K562 (cell line): ENCODE measurements around the gene NPC1L1. TPM values are rescaled to one million over a fixed set of nuclear protein-coding genes. Genes with fewer than 3 reads are reported as not detected.

Experiments used
- ATAC-seq: fragments of 200-7000 bp; cut with Tn5 transposase; 3 replicates; pipeline ENCODE4 v1.9.1; 2020; ENCODE audit warnings: moderate library complexity
- BruUV-seq: library from RNA; stranded (reverse); fragments of 400-500 nt; replicated peaks from 2 replicates; lab custom pipeline; 2021; lab: Mats Ljungman, UMichigan
- CTCF ChIA-PET: fragments of 300-600 bp; formaldehyde crosslinking; extraction: SDS; loops from one replicate; lab custom pipeline; 2021; ENCODE audit warnings: low intra/inter-chr PET ratio; lab: Yijun Ruan, JAX
- POLR2A ChIA-PET: fragments of 300-600, 350-650 bp; sonication (Branson Sonifier 250); formaldehyde crosslinking; extraction: SDS; loops from one replicate; lab custom pipeline; 2021; ENCODE audit warnings: antibody characterized with exemption, inconsistent platforms; lab: Yijun Ruan, JAX
- DNase-seq, 4 experiments: peaks; one replicate each; pipeline versions ENCODE4 v3.0.0 to v3.0.0-alpha.2; 2011 to 2018; ENCODE audit warnings: low spot score in 3 of 4, mixed read lengths in 3 of 4; ENCODE audit errors: extremely low read depth in 1 of 4
- FAIRE-seq: peaks from 2 replicates; lab custom pipeline; 2011; peaks lifted over from hg19 to GRCh38; lab: Jason Lieb, UNC
- H2AFZ ChIP-seq: 2 replicates; pipeline ENCODE4 v1.6.0; 2011; ENCODE audit warnings: low read depth, low read length, control low read depth, inconsistent platforms
- H3K27ac ChIP-seq: fragments of 200-600 bp; 3 replicates; pipeline ENCODE4 v1.8.0; 2011; ENCODE audit warnings: low read depth, mild to moderate bottlenecking, control low read depth, inconsistent platforms, low read length, moderate library complexity, mixed read lengths; ENCODE audit errors: extremely low read depth
- H3K27me3 ChIP-seq, 2 experiments: fragments of 300-600 bp in 1 of 2; 2 replicates in 1 of 2; 3 replicates in 1 of 2; pipeline versions ENCODE4 v1.6.0 to v1.8.0; 2011; ENCODE audit warnings: inconsistent platforms in 2 of 2, low read length in 2 of 2, mild to moderate bottlenecking in 1 of 2, mixed read lengths in 1 of 2, moderate library complexity in 1 of 2; ENCODE audit not compliant: control insufficient read depth in 2 of 2, insufficient read depth in 2 of 2
- H3K36me3 ChIP-seq: fragments of 300-600 bp; 3 replicates; pipeline ENCODE4 v1.8.0; 2011; ENCODE audit warnings: mild to moderate bottlenecking, low read length, inconsistent platforms; ENCODE audit not compliant: control insufficient read depth, insufficient read depth
- H3K4me1 ChIP-seq, 2 experiments: fragments of 200-600 bp in 1 of 2; replicated peaks in 1 of 2; 2 replicates in 1 of 2; 3 replicates in 1 of 2; pipeline versions ENCODE4 v1.5.1 to v1.8.0; 2011; ENCODE audit warnings: inconsistent platforms in 2 of 2, low read length in 2 of 2, mild to moderate bottlenecking in 1 of 2, mixed read lengths in 1 of 2, moderate library complexity in 1 of 2; ENCODE audit not compliant: control insufficient read depth in 2 of 2, insufficient read depth in 2 of 2
- H3K4me2 ChIP-seq: 2 replicates; pipeline ENCODE4 v1.6.1; 2011; ENCODE audit warnings: low read length, control low read depth, inconsistent platforms, mixed read lengths; ENCODE audit not compliant: insufficient read depth
- H3K4me3 ChIP-seq: fragments of 200-600 bp; sonication (generic), shearing (Covaris generic); 2 replicates; pipeline ENCODE4 v1.5.1; 2016; ENCODE audit warnings: control low read depth, inconsistent platforms
- H3K79me2 ChIP-seq: fragments of 200-600 bp; 3 replicates; pipeline ENCODE4 v1.8.0; 2011; ENCODE audit warnings: low read length, inconsistent platforms; ENCODE audit not compliant: control insufficient read depth, insufficient read depth
- H3K9ac ChIP-seq, 2 experiments: 2 replicates each; pipeline versions ENCODE4 v1.6.0 to v1.6.1; 2011; ENCODE audit warnings: low read depth in 2 of 2, low read length in 2 of 2, control low read depth in 1 of 2, inconsistent platforms in 1 of 2, mild to moderate bottlenecking in 1 of 2, mixed read lengths in 1 of 2; ENCODE audit not compliant: insufficient read depth in 1 of 2
- H3K9me1 ChIP-seq: one replicate; pipeline ENCODE4 v1.6.0; 2011; ENCODE audit warnings: inconsistent platforms, mild to moderate bottlenecking, low read length, moderate library complexity; ENCODE audit not compliant: control insufficient read depth, insufficient read depth
- H3K9me3 ChIP-seq: replicated peaks from 2 replicates; pipeline ENCODE4 v1.5.1; 2011; ENCODE audit warnings: low read depth, low read length, inconsistent platforms; ENCODE audit not compliant: control insufficient read depth, insufficient read depth
- H4K20me1 ChIP-seq: replicated peaks from 2 replicates; pipeline ENCODE4 v1.6.1; 2011; ENCODE audit warnings: low read length, inconsistent platforms, mixed read lengths; ENCODE audit not compliant: control insufficient read depth, insufficient read depth
- NCOA6 ChIP-seq: fragments of 450-650 bp; IDR thresholded peaks from 2 replicates; pipeline ENCODE4 v1.6.1; 2017; ENCODE audit warnings: mild to moderate bottlenecking
- RB1 ChIP-seq: fragments of 450-650 bp; IDR thresholded peaks from 2 replicates; pipeline ENCODE4 v1.6.1; 2017; ENCODE audit warnings: low read depth, mild to moderate bottlenecking
- RNF2 ChIP-seq: sonication (generic); IDR thresholded peaks from 2 replicates; pipeline ENCODE4 v1.6.1; 2016
- ZNF311 ChIP-seq: fragments of 250-450 bp; sonication (Bioruptor Pico); IDR thresholded peaks from 2 replicates; pipeline ENCODE4 v1.4.0; 2020; ENCODE audit warnings: mild to moderate bottlenecking, moderate library complexity
- WGBS: fragments of 100-300 bp; shearing (Covaris generic); methylation state at CpG from one replicate; pipeline ENCODE4 v1.1.6; 2016; ENCODE audit warnings: low coverage, mixed read lengths; ENCODE audit not compliant: insufficient coverage; ENCODE audit errors: missing lambda C conversion rate; 5-methylcytosine and 5-hydroxymethylcytosine counted together
- in situ Hi-C: fragments of 300-500 bp; cut with MboI; formaldehyde crosslinking; loops from 4 replicates; pipeline ENCODE4 v1.15.0; 2018; ENCODE audit warnings: inconsistent platforms, mixed read lengths
- intact Hi-C: fragments of 100-400 bp; cut with micrococcal nuclease; formaldehyde crosslinking; loops from 2 replicates; pipeline ENCODE4 v1.14.2; 2022
- polyA plus RNA-seq, 8 experiments: library from polyadenylated mRNA; depleted of rRNA in 4 of 8; stranded (reverse) in 5 of 8; unstranded in 3 of 8; fragments of >200 nt; fragmentation: Nextera tagmentation in 2 of 8; fragmentation: Illumina TruSeq in 1 of 8; extraction: Ambion mirVana in 2 of 8; extraction: Trizol in 1 of 8; gene quantifications; 2 replicates each; pipeline versions ENCODE4 v1.2.1 to v1.2.3, GENCODE V29; 2011 to 2014; ENCODE audit warnings: inconsistent platforms in 1 of 8, missing spikeins in 1 of 8
- total RNA-seq, 7 experiments: library from RNA; depleted of rRNA in 6 of 7; stranded (reverse); fragments of >200 nt in 6 of 7; fragmentation: Illumina TruSeq in 2 of 7; extraction: Trizol in 2 of 7; gene quantifications; 2 replicates each; pipeline versions ENCODE4 v1.2.1 to v1.2.3, GENCODE V29; 2011 to 2021; ENCODE audit warnings: low replicate concordance in 1 of 7
- TF ChIP-seq, protein P1 (sequence below): sonication (generic); formaldehyde crosslinking; IDR thresholded peaks from 2 replicates; pipeline ENCODE4 v1.8.0; 2022; ENCODE audit warnings: mild to moderate bottlenecking, missing genetic modification reagents, borderline replicate concordance
- TF ChIP-seq, protein P2 (sequence below), 2 experiments: IDR thresholded peaks; 2 replicates each; pipeline ENCODE4 v1.6.1; 2012; ENCODE audit warnings: improper control_type of control experiment in 2 of 2, low read depth in 2 of 2, low read length in 2 of 2, borderline replicate concordance in 1 of 2
- TF ChIP-seq, protein P3 (sequence below): IDR thresholded peaks from 2 replicates; pipeline ENCODE4 v1.6.1; 2016; ENCODE audit warnings: missing genetic modification characterization, missing compliant biosample characterization
- TF ChIP-seq, protein P4 (sequence below): fragments of 250-450 bp; sonication (Bioruptor Pico); IDR thresholded peaks from 2 replicates; pipeline ENCODE4 v1.4.0; 2020

The NPC1L1 gene
- total and polyA plus RNA-seq, 9 of the 15 experiments (the other 6 are each of a cell fraction or from before 2014, with no cell fraction given): 0.01 to 0.18 (median 0.07) TPM; not detected in 4

DNA sequence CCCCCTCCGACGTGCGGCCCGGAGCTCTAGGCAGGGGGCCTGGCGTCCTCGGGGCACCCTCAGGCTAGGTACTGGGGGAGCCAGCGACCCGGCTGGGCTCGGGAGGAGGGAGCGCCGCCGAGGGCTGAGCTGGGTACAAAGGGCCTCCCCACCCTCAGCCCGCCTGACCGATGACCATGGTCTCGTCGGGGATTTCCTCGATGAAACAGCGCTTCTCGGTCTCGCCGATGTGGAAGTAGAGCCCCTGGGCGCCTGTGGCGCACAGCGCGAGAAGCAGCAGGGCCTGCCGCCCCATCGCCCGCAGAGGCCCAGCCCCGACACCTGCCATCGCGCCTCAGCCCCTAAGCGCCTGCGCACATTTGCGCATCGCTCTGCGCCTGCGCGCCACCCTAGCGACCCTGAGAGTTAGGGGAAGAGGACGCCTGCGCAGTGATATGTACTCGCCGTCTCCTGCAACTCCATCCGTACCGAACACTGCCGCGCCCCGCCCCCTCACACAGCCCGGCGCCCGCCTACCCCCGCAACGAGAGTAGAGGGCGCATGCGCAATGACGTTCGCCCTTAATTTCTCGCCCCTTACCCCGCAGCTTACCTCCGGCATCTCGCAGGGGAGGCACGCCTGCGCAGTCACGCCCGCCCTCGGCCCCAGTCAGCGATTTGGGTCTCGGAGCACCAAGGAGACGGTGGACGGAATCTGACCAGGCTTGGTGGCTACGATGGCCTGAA, 40.9 kb upstream of the NPC1L1 start, which contains the start of gene TMED4 (continued):
- TF ChIP-seq NCOA6: no peak
- TF ChIP-seq RB1: no peak; the same call in 1 of the 2 replicates
- no peak for TF ChIP-seq RNF2

GRCh38 chr7:44580945-44581878, 40.1 kb upstream of the NPC1L1 start:
- no peaks in the 10 kb centered on the region for H4K20me1 ChIP-seq
- peaks cover 9 to 25% of the 10 kb centered on the region in 2 experiments; a peak in 4 of 5 replicates for H3K4me1 ChIP-seq
- peak overlapping the region; percentile 96 for H2AFZ ChIP-seq
- in situ Hi-C loops (no loop called here), intact Hi-C loops (loop anchor here (5.0 kb wide), 1 partner anchor 216 kb away; the partner anchor contains the start of gene PPIA)
- TSS peak; percentile 38 for BruUV-seq
- peak overlapping the region; percentile 73 for H3K27ac ChIP-seq
- peak overlapping the region; percentile 81 for H3K4me3 ChIP-seq
- ATAC-seq: peak; percentile 65
- peak overlapping the region; percentile 97 for H3K4me2 ChIP-seq
- no peaks in the 10 kb centered on the region for H3K27me3 ChIP-seq
- no peaks in the 10 kb centered on the region for H3K9me3 ChIP-seq
- 2% methylated on average over 30 of the region's 30 CpGs for WGBS
- peaks cover 35% of the 10 kb centered on the region; the same call in 2 of the 3 replicates for H3K36me3 ChIP-seq
- ChIA-PET POLR2A (interaction anchor here (0.6 to 2.4 kb wide), 16 partner anchors 7 to 717 kb away, joined by 3 to 14 read pairs (median 4); partner anchors contain the start of genes DDX56, NUDCD3, OGDH and PURB), CTCF (no interaction called here)
- no peaks in the 10 kb centered on the region for H3K9me1 ChIP-seq
- no peak for FAIRE-seq
- peak overlapping the region; percentile 74 to 92 for H3K9ac ChIP-seq
- peak in 2 of 4 experiments; percentile 16 to 56 for DNase-seq
- H3K79me2 ChIP-seq: peaks cover 25% of the 10 kb centered on the region
- TF ChIP-seq, protein P1, sequence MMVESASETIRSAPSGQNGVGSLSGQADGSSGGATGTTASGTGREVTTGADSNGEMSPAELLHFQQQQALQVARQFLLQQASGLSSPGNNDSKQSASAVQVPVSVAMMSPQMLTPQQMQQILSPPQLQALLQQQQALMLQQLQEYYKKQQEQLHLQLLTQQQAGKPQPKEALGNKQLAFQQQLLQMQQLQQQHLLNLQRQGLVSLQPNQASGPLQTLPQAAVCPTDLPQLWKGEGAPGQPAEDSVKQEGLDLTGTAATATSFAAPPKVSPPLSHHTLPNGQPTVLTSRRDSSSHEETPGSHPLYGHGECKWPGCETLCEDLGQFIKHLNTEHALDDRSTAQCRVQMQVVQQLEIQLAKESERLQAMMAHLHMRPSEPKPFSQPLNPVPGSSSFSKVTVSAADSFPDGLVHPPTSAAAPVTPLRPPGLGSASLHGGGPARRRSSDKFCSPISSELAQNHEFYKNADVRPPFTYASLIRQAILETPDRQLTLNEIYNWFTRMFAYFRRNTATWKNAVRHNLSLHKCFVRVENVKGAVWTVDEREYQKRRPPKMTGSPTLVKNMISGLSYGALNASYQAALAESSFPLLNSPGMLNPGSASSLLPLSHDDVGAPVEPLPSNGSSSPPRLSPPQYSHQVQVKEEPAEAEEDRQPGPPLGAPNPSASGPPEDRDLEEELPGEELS (CRISPR knock-in tag): peak; percentile 41; the same call in 1 of the 2 replicates
- TF ChIP-seq, protein P2, sequence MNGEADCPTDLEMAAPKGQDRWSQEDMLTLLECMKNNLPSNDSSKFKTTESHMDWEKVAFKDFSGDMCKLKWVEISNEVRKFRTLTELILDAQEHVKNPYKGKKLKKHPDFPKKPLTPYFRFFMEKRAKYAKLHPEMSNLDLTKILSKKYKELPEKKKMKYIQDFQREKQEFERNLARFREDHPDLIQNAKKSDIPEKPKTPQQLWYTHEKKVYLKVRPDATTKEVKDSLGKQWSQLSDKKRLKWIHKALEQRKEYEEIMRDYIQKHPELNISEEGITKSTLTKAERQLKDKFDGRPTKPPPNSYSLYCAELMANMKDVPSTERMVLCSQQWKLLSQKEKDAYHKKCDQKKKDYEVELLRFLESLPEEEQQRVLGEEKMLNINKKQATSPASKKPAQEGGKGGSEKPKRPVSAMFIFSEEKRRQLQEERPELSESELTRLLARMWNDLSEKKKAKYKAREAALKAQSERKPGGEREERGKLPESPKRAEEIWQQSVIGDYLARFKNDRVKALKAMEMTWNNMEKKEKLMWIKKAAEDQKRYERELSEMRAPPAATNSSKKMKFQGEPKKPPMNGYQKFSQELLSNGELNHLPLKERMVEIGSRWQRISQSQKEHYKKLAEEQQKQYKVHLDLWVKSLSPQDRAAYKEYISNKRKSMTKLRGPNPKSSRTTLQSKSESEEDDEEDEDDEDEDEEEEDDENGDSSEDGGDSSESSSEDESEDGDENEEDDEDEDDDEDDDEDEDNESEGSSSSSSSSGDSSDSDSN (IDR thresholded peaks at IDR 0.05; ENCODE audit: borderline replicate concordance in 1 of 2, low read depth in 2 of 2, low read length in 2 of 2): 0 out of 4 replicates have a peak, but pooled peaks of 1 of the 2 experiments have one; percentile 1
- TF ChIP-seq, protein P3, sequence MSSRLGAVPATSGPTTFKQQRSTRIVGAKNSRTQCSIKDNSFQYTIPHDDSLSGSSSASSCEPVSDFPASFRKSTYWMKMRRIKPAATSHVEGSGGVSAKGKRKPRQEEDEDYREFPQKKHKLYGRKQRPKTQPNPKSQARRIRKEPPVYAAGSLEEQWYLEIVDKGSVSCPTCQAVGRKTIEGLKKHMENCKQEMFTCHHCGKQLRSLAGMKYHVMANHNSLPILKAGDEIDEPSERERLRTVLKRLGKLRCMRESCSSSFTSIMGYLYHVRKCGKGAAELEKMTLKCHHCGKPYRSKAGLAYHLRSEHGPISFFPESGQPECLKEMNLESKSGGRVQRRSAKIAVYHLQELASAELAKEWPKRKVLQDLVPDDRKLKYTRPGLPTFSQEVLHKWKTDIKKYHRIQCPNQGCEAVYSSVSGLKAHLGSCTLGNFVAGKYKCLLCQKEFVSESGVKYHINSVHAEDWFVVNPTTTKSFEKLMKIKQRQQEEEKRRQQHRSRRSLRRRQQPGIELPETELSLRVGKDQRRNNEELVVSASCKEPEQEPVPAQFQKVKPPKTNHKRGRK: no peak
- TF ChIP-seq, protein P4, sequence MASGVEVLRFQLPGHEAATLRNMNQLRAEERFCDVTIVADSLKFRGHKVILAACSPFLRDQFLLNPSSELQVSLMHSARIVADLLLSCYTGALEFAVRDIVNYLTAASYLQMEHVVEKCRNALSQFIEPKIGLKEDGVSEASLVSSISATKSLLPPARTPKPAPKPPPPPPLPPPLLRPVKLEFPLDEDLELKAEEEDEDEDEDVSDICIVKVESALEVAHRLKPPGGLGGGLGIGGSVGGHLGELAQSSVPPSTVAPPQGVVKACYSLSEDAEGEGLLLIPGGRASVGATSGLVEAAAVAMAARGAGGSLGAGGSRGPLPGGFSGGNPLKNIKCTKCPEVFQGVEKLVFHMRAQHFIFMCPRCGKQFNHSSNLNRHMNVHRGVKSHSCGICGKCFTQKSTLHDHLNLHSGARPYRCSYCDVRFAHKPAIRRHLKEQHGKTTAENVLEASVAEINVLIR (CRISPR knock-in tag): no peak
- TF ChIP-seq ZNF311 (CRISPR knock-in tag): no peak
